SIG-M5 treated with dmso at 0.1 percent for 504 hours (cell line): Measurements from ENCODE around the gene MROH2A.
A peak's percentile ranks its signal among the peaks of the same experiment; 100 is the strongest.

Experiments
- DNase-seq: peaks from one replicate; lab custom pipeline; 2025; ENCODE audit not compliant: unreplicated experiment; lab: John Stamatoyannopoulos, UW

Gene MROH2A

GRCh38 chr2:233817995-233818638 is 40.0 kb downstream of the MROH2A start:
- no peak for DNase-seq

- DNase-seq: no peak
Observed at GRCh38 chr2:233818639-233819621, 40.8 kb downstream of the MROH2A start.

DNA sequence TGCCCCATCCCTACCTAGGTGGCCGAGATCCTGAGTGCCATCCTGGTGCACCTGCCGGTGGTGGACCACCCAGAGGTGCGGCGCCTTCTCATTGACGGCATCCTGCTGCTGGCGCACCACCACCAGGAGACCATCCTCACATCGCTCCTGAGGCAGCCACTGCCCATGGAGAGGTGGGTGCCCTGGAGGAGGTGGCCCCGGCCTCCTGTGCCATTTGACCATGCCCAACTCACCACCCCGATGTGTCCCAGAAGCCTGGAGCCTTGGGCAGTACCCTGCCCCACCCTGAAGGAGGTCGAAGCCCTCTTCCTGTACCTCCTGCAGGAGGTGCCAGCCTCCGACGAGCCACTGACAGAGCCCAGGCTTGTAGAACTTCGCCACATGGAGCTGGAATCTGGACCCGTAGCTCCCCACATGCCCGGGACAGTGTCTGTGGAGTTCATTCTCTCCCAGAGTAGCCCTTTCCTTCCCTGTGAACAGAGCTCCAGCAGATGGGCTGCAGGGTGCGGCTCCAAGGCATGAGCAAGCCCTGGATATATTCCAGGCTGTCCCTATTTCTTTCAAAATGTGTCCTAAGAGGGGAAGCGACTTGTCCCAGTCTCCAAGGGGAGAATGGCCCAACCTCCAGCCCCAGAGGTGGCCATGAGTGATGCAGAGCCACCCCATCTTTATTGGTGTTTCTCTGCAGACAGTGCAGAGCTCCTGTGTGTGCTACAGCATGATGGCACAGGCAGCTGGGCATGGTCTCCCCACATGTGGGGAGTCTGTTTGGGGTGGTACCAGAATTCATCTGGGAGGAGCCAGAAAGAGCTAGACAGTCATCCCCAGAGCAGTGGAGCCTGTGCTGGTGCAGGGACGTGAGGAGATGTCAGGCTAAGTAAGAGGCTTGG is 42.0 kb downstream of the MROH2A start:
- DNase-seq: no peak

DNA sequence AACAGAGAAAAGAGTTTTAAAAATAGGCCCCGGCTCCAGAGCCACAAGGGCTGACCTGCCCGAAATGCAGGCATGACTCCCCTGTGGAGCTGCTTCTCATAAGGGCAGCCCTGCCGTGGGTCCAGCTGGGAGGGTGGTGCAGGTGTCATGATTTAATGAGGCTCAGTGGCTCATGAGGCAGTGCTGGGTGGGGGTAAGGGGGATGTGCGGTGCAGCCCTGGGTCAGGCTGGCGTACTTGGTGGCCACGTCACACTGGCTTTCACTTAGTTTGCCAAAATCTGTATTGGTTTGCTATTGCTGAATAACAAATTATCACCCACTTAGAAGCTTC is 42.6 kb downstream of the MROH2A start:
- no peak for DNase-seq

- DNase-seq: no peak
Observed at GRCh38 chr2:233821196-233821595, 43.1 kb downstream of the MROH2A start.

DNA sequence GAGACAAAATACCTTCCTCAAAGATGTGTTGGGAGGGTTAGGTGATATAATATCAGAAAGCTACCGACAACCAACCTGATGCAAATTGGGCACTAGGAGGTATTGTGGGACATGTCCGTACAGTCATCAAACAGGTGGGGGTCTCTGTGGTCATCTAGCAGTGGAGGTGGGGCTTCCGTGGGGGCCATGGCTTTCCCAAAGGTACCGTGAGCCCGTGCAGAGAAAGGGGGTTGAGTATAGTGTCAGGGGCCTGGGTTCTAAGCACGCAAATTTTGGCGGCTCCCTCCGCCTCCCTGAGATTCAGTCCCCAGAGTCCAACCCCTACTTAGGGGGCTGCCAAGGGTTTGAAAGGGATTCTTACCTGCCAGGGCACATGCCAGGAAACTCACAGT is 43.6 kb downstream of the MROH2A start:
- DNase-seq: no peak

DNA sequence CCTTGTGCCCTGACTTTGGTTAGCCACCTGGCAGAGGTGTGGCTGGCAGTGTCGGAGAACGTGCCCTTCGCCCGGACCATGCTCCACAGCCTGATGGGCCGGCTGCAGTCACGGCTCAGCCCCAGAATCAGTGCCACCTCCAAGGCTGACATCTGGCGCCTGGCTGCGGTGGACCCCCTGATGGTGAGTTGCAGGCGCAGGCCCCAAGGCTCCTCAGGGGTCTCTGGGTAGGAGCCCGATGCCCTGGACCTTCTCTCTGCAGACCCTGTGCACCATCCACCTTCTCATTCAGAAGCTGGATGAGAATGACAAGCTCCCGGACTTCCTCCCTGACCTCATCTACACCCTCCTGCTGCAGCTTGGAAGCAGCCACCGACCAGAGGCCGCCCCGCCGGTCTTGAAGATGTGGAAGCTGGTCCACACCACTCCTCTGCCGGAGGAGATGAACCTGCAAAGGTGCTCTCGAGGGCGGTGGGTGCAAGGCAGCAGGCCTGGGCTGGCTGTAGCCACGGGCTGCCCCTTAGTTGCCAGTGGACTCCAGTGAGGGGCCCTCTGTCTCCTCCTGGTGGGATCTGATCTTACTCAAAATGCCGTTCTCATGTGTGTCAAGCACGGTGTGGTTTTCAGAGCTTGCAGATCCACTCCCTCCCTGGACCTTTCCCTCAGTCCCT is 44.1 kb downstream of the MROH2A start:
- no peak for DNase-seq

DNA sequence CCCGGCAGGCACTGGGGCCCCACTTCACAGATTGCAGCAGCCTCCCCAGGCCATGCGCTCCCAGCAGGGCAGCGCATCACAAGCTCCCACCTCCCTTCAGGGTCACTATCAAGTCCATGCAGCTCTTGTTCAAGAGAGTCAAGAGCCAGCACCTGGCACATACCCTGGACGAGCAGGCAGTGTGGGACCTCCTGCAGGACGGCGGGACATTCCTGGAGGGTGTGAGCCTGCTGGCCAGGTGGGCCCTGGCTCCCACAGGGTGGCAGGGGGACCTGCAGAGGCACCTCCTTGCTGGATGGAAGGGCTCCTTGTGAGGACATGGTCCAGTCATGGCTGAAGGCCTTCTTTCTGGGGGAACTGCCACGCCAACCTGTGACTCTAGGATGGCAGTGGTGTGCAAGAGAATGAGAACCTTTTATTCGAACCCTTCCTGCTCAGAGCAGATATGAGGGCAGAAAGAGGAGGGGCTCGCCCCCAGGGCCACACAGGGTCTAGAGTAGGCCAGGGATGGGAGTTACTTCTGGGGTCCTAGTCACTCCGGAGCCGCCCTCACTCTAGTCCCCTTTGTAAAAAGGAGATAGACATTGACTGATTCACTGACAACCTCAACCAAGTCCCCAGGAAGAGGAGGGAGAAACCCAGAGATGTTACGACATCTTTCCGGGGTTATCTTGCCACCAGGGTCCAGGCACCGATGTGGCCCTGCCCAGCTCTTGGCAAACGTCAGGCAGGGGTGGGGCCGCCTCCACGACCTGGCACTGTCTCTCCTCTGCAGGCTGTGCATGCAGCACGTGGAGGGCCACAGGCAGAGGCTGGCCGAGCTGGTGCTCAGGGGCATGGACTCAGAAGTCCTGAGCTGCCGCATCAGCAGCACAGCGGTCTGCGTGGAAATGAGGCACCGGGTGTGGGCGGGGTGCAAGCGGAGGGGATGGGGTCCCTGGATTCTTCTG is 44.9 kb downstream of the MROH2A start:
- peak; percentile 23 for DNase-seq

DNA sequence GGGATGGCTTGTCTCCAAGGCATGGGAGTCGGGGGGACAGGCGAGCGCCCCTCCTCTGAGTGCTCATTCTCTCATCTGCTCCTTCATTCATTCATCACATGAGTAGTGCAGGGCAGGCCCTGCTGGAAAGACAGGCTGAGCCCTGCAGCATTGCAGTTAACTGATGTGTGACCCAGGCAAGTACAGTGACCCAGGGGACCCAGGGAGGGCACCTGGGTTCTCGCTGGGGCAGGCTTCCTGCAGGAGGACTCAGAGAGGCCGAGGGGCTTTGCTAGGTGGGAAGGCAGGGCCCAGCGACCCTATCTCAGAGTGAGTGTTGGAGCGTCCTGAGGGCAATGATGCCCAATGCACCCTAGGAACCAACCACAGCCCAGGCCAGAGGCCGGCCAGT is 45.6 kb downstream of the MROH2A start:
- no peak for DNase-seq

GRCh38 chr2:233824373-233824772 is 46.2 kb downstream of the MROH2A start:
- DNase-seq: no peak

DNA sequence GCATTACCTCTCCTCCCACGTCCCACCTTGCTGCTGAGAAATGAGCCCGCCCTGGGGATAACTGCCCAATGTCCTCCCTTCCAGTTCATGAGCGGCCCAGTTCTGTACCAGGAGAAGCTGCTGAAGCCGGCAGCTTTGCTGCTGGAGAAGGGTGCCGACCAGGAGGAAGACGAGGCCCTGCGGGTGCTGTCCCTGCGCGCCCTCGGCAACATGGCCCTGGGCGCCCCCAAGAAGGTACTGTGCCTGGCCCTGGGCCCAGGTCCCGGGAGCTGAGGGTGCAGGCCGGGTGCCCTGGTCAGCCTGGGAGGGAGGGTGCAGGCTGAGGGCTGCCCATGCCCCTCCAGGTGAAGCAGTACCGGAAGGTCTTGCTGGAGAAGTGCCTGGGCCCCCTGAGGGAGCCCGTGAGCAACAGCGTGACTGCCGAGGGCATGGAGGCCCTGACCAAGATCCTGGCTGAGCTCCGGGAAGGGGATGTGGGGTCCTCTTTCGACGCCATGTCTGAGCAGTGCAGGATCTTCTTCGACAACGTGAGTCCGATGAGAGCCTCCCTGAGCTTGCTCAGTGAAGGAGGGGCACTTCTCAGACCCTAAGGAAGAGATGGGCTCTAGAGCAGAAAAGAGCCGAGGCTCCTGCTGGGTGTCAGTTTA is 50.5 kb downstream of the MROH2A start:
- no peak for DNase-seq

DNA sequence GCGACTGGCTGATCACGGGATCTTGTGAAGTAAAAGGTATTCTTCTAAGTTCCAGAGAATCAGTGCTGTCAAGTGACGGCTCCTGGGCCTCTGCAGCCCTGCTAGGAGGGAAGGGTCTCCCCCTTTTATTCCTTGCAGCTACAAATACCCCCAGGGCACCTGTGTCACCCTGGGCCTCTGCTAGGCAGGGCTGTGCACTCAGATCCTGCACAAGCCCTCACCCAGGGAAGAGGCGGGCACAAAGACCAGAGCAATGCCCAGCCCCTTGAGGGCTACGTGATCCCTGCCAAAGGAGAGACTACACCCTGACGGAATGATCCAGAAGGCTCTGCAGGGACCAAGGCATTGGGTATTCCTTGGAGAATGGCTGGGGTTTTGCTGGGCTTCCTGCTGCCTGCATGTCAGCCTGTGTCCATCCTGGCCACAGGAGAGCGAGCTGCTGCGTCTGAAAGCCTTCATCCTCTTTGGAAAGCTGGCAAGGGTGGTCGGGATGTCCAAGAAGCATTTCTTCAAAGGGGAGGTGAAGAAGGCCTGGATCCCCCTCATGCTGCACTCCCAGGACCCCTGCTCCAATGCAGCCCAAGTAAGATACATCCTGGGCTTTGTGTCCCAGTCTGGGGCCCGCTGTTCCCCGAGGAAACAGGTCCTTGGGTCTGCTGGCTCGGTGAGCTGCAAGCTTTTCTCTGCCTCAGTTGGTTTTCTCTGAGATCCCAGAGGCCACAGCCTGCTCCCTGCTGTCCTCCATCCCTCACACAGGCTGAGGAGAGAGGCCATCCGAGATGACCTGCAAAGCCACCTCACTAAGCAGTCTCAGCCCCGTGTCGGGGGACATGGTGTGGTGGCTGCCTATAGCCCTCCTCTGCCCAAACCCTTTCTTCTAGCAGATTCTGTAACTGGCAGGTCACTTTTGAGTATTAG is 51.3 kb downstream of the MROH2A start:
- DNase-seq: no peak

- no peak for DNase-seq
Observed at GRCh38 chr2:233830111-233830802, 52.1 kb downstream of the MROH2A start.

- no peak for DNase-seq
Observed at GRCh38 chr2:233831011-233831721, 53.0 kb downstream of the MROH2A start.

DNA sequence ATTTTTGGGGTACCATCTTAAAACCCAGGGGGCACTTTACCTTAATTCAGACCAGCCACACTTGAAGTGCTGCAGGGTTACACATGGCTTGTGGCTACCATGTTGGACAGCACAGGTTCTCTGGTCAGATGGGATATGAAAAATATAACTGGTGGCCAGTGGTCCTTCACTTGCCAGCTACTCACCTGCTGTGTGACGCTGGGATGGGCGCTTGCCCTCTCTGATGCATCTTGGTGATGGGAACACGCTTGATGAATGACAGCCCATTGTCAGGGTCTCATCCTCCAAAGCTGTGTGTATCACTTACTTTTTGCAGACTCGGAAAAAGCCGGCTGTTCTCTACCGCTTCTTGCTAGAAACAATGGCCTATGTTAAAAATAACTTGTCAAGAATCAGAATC is 53.7 kb downstream of the MROH2A start:
- DNase-seq: no peak

- no peak for DNase-seq
Observed at GRCh38 chr2:233832414-233832813, 54.3 kb downstream of the MROH2A start.

GRCh38 chr2:233832869-233833311 is 54.8 kb downstream of the MROH2A start:
- DNase-seq: peak; percentile 28
